Upper lobe of left lung (tissue), 4 donors: Measurements from ENCODE around the gene PEX14.

Source experiments
- EP300 ChIP-seq, 4 donors: sonication (generic); formaldehyde crosslinking; IDR thresholded peaks; one replicate each; pipeline ENCODE4 v1.5.1; 2017; ENCODE audit warnings: antibody characterized with exemption in 4 of 4, control low read depth in 2 of 4
- POLR2AphosphoS5 ChIP-seq, 2 donors: sonication (generic); formaldehyde crosslinking; IDR thresholded peaks; one replicate each; pipeline ENCODE4 v1.5.1; 2017; ENCODE audit warnings: antibody characterized with exemption in 2 of 2
- TF ChIP-seq, protein P1 (sequence below), 6 experiments: fragments of 450-650 bp in 4 of 6; fragments of 200-600 bp in 2 of 6; sonication (generic) in 2 of 6; IDR thresholded peaks; one replicate each; pipeline ENCODE4 v1.5.1; 2016 to 2019; ENCODE audit warnings: antibody characterized with exemption in 6 of 6

DNA sequence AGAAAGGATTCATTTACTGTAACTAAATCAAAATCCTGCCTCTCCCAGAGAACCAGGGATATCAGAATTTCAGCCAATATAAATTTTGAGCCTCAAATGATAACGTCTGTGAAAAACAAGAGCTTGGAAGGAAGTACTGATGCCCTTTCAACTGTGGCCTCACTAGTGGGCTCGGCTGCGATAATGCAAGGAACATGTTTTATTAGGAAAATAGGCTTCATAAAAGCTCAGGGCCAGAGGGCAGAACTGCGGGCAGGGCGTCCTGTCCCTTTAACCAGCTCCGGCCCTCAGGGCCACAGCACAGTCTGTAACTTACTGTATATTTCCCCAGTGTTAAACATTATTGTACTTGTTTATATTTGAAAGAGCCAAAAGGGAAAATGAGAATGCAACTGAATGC, 122.0 kb downstream of the PEX14 start:
- TF ChIP-seq, protein P1, sequence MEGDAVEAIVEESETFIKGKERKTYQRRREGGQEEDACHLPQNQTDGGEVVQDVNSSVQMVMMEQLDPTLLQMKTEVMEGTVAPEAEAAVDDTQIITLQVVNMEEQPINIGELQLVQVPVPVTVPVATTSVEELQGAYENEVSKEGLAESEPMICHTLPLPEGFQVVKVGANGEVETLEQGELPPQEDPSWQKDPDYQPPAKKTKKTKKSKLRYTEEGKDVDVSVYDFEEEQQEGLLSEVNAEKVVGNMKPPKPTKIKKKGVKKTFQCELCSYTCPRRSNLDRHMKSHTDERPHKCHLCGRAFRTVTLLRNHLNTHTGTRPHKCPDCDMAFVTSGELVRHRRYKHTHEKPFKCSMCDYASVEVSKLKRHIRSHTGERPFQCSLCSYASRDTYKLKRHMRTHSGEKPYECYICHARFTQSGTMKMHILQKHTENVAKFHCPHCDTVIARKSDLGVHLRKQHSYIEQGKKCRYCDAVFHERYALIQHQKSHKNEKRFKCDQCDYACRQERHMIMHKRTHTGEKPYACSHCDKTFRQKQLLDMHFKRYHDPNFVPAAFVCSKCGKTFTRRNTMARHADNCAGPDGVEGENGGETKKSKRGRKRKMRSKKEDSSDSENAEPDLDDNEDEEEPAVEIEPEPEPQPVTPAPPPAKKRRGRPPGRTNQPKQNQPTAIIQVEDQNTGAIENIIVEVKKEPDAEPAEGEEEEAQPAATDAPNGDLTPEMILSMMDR (IDR thresholded peaks at IDR 0.05) = no peak
- TF ChIP-seq EP300 (IDR thresholded peaks at IDR 0.05) (no peak), POLR2AphosphoS5 (IDR thresholded peaks at IDR 0.05) (no peak)
